ENCODE measurements around the gene KPNA3.
"Not testable (repeated sequence)": the region's sequence is repeated elsewhere in the genome, so short reads cannot be mapped to it uniquely, and the experiment has no call there.

Gene KPNA3

GRCh38 chr13:49739498-49740187, 52.8 kb downstream of the KPNA3 start:
- DNase-seq, result no peak

GRCh38 chr13:49733181-49733951, 59.1 kb downstream of the KPNA3 start:
- DNase-seq, result no peak

- no peak for DNase-seq
Measured at GRCh38 chr13:49731766-49732165, 60.7 kb downstream of the KPNA3 start.

- DNase-seq, result no peak
Measured at GRCh38 chr13:49716615-49717014, 75.9 kb downstream of the KPNA3 start.

- DNase-seq, result no peak
Measured at GRCh38 chr13:49714757-49715156, 77.7 kb downstream of the KPNA3 start.

GRCh38 chr13:49711218-49711863, 81.1 kb downstream of the KPNA3 start:
- DNase-seq, result no peak

GRCh38 chr13:49704264-49704663, 88.2 kb downstream of the KPNA3 start:
- DNase-seq, result not testable (repeated sequence)

- no peak for DNase-seq
Measured at GRCh38 chr13:49701491-49701890, 91.0 kb downstream of the KPNA3 start.

- no peak for DNase-seq
Measured at GRCh38 chr13:49697468-49697867, 95.0 kb downstream of the KPNA3 start.

GRCh38 chr13:49694446-49694845, 98.0 kb downstream of the KPNA3 start:
- no peak for DNase-seq

GRCh38 chr13:49693877-49694276, 98.6 kb downstream of the KPNA3 start:
- DNase-seq, result no peak

- DNase-seq, result no peak
Measured at GRCh38 chr13:49693191-49693733, 99.2 kb downstream of the KPNA3 start.

GRCh38 chr13:49690995-49691784, 101.3 kb downstream of the KPNA3 start, which contains the start of gene EBPL:
Gene EBPL, minus strand, starts transcription at chr13:49691486. Its CDS starts 62 bp downstream, at chr13:49691424.
- DNase-seq, result peak; percentile 76

GRCh38 chr13:49690133-49690994, 102.1 kb downstream of the KPNA3 start:
- no peak for DNase-seq

GRCh38 chr13:49683489-49683888, 109.0 kb downstream of the KPNA3 start:
- DNase-seq, result no peak

- DNase-seq, result peak; percentile 53
Measured at GRCh38 chr13:49681842-49682435, 110.5 kb downstream of the KPNA3 start.

- DNase-seq, result no peak
Measured at GRCh38 chr13:49679246-49679645, 113.2 kb downstream of the KPNA3 start.

- DNase-seq, result no peak
Measured at GRCh38 chr13:49678191-49678914, 114.1 kb downstream of the KPNA3 start.

GRCh38 chr13:49676581-49677298, 115.7 kb downstream of the KPNA3 start:
- no peak for DNase-seq

- no peak for DNase-seq
Measured at GRCh38 chr13:49670828-49671227, 121.7 kb downstream of the KPNA3 start.
